Measurements from ENCODE around the gene MRE11. TPM values are rescaled to one million over a fixed set of nuclear protein-coding genes. Genes with fewer than 3 reads are reported as not detected.

MRE11 gene
- total and polyA plus RNA-seq, 9 of the 15 experiments (the other 6 are each of a cell fraction or from before 2014, with no cell fraction given): 18.3 to 45.2 (median 29.1) TPM

DNA sequence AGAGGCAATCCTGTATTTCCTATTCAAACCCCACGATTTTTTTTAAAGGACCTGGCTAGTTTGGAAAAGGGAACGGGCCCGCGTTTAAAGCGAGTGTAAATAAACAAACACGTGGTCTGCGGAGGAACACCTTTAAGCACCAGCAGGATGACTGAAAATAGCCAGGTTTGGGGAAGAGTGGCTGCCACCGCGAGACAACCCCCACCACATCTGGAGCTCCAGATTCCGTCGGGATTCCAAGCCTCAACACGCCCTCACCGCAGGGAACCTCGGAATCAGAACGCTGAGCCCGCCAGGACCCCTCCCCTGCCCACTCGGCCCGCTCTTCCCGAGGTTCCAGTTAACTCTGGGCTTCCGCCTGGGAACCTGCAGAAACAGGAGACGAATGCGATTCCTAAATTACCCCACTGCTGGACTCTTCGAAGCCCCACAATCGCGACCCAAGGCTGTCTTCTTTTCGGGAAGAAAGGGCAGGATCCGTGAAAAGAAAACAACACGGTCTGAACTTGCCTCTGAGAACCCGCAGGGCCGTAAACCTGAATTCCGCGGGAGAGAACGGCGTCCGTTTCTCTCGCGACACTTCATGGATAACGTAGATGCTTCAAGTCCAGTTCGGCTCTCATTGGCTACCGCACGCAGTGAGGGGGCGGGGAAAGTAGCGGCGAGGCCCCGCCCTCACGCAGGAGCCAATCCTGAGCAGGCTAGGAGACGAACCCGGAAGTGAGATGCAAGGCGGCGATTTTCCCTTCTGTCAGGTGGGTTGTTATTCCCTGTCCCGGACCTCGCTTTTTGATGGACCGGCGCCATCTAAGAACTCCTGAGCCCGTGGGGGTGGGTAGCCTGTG is at the start of gene MRE11, which contains the start of gene ANKRD49 (continued):
- TF ChIP-seq, protein P1, sequence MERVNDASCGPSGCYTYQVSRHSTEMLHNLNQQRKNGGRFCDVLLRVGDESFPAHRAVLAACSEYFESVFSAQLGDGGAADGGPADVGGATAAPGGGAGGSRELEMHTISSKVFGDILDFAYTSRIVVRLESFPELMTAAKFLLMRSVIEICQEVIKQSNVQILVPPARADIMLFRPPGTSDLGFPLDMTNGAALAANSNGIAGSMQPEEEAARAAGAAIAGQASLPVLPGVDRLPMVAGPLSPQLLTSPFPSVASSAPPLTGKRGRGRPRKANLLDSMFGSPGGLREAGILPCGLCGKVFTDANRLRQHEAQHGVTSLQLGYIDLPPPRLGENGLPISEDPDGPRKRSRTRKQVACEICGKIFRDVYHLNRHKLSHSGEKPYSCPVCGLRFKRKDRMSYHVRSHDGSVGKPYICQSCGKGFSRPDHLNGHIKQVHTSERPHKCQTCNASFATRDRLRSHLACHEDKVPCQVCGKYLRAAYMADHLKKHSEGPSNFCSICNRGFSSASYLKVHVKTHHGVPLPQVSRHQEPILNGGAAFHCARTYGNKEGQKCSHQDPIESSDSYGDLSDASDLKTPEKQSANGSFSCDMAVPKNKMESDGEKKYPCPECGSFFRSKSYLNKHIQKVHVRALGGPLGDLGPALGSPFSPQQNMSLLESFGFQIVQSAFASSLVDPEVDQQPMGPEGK (CRISPR knock-in tag; IDR thresholded peaks at IDR 0.05; ENCODE audit: borderline replicate concordance): no peak
- TF ChIP-seq EP400 (IDR thresholded peaks at IDR 0.05) (peak; percentile 86), CC2D1A (IDR thresholded peaks at IDR 0.05) (no peak), ZNF717 (CRISPR knock-in tag; IDR thresholded peaks at IDR 0.05) (no peak), CAMTA2 (CRISPR knock-in tag; conservative IDR thresholded peaks at IDR 0.05) (no peak), CHD1 (IDR thresholded peaks at IDR 0.05; ENCODE audit: low read length) (no peak)
- TF ChIP-seq, protein P2, sequence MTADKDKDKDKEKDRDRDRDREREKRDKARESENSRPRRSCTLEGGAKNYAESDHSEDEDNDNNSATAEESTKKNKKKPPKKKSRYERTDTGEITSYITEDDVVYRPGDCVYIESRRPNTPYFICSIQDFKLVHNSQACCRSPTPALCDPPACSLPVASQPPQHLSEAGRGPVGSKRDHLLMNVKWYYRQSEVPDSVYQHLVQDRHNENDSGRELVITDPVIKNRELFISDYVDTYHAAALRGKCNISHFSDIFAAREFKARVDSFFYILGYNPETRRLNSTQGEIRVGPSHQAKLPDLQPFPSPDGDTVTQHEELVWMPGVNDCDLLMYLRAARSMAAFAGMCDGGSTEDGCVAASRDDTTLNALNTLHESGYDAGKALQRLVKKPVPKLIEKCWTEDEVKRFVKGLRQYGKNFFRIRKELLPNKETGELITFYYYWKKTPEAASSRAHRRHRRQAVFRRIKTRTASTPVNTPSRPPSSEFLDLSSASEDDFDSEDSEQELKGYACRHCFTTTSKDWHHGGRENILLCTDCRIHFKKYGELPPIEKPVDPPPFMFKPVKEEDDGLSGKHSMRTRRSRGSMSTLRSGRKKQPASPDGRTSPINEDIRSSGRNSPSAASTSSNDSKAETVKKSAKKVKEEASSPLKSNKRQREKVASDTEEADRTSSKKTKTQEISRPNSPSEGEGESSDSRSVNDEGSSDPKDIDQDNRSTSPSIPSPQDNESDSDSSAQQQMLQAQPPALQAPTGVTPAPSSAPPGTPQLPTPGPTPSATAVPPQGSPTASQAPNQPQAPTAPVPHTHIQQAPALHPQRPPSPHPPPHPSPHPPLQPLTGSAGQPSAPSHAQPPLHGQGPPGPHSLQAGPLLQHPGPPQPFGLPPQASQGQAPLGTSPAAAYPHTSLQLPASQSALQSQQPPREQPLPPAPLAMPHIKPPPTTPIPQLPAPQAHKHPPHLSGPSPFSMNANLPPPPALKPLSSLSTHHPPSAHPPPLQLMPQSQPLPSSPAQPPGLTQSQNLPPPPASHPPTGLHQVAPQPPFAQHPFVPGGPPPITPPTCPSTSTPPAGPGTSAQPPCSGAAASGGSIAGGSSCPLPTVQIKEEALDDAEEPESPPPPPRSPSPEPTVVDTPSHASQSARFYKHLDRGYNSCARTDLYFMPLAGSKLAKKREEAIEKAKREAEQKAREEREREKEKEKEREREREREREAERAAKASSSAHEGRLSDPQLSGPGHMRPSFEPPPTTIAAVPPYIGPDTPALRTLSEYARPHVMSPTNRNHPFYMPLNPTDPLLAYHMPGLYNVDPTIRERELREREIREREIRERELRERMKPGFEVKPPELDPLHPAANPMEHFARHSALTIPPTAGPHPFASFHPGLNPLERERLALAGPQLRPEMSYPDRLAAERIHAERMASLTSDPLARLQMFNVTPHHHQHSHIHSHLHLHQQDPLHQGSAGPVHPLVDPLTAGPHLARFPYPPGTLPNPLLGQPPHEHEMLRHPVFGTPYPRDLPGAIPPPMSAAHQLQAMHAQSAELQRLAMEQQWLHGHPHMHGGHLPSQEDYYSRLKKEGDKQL (CRISPR knock-in tag; IDR thresholded peaks at IDR 0.05; ENCODE audit: borderline replicate concordance): no peak
- TF ChIP-seq, protein P3, sequence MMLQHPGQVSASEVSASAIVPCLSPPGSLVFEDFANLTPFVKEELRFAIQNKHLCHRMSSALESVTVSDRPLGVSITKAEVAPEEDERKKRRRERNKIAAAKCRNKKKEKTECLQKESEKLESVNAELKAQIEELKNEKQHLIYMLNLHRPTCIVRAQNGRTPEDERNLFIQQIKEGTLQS (IDR thresholded peaks at IDR 0.05): no peak
- TF ChIP-seq, protein P3 (CRISPR knock-in tag; conservative IDR thresholded peaks at IDR 0.05): peak; percentile 45; the same call in 1 of the 2 replicates

Measured in K562 (cell line).